ENCODE results near the gene NMRAL1.
A peak's percentile ranks its signal among the peaks of the same experiment; 100 is the strongest.

Gene NMRAL1

DNA sequence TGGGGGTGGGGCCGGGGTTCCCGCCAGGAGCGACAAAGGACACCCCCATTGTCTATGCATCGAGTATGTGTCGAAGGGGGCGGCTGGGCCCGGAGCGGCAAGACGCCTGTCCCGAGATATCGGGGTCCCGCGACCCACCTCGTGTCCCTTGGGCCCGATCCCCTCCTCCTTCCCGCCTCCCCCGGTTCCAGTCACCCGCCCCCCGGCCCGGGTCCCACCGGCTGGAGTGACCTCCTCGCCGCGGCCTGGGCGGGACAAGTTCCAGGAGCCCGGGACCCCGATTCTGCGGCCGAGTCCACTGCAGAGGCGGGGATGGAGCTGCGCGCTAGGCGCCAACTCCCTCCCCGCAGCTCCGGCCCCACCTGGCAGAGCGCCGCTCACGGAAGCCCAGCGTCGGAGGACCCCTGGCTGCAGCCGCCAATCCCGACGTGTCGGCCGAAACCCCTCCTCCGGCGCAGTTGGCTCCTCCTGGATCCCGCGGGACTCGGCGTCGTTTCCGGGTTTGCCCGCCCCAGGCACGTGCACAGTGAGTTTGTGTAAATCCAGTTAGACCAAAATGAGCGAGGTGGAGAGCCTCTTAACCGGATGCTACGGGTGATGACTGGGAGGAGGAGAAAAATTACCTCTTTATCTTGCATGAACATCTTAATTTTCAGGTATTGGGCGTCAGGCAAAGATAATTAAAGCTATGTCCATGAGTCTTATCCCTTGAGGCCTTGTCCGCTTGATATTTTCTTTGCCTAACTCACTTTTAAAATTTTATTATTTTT lies at the start of gene NMRAL1:
TSS of gene NMRAL1 (minus strand) at position 434 of the 770 bp plus-strand sequence. CDS start 493 bp downstream, outside the sequence.
- peak within 1 kb of the TSS; percentile 82 for H3K4me2 ChIP-seq (ENCODE audit: low read length)
- H3K36me3 ChIP-seq (replicated peaks; ENCODE audit: low read depth, low read length) = peaks cover 7% of the 10 kb centered on the region
- TF ChIP-seq, protein P1, sequence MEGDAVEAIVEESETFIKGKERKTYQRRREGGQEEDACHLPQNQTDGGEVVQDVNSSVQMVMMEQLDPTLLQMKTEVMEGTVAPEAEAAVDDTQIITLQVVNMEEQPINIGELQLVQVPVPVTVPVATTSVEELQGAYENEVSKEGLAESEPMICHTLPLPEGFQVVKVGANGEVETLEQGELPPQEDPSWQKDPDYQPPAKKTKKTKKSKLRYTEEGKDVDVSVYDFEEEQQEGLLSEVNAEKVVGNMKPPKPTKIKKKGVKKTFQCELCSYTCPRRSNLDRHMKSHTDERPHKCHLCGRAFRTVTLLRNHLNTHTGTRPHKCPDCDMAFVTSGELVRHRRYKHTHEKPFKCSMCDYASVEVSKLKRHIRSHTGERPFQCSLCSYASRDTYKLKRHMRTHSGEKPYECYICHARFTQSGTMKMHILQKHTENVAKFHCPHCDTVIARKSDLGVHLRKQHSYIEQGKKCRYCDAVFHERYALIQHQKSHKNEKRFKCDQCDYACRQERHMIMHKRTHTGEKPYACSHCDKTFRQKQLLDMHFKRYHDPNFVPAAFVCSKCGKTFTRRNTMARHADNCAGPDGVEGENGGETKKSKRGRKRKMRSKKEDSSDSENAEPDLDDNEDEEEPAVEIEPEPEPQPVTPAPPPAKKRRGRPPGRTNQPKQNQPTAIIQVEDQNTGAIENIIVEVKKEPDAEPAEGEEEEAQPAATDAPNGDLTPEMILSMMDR (IDR thresholded peaks at IDR 0.05; ENCODE audit: low read depth, low read length) = no peak
- no peak for TF ChIP-seq EZH2phosphoT487 (IDR thresholded peaks at IDR 0.05; ENCODE audit: low read depth)
- H2AFZ ChIP-seq (ENCODE audit: low read depth, low read length) = 0 out of 2 replicates have a peak within 1 kb of the TSS, but pooled peaks have one; percentile 60
- H3K27ac ChIP-seq (ENCODE audit: low read length) = peak within 1 kb of the TSS; percentile 71
- H4K20me1 ChIP-seq (ENCODE audit: insufficient read depth, low read length) = no peaks in the 10 kb centered on the region
- peak within 1 kb of the TSS; percentile 85 for H3K9ac ChIP-seq (ENCODE audit: low read length)
- H3K4me1 ChIP-seq (ENCODE audit: low read length) = peaks cover 24% of the 10 kb centered on the region
- no peaks in the 10 kb centered on the region for H3K27me3 ChIP-seq (ENCODE audit: low read depth, low read length)
- H3K9me3 ChIP-seq (ENCODE audit: insufficient read depth, low read length) = no peaks in the 10 kb centered on the region
- peak within 1 kb of the TSS; percentile 83 for H3K4me3 ChIP-seq (ENCODE audit: low read length)
- H3K79me2 ChIP-seq (ENCODE audit: low read length) = peaks cover 57% of the 10 kb centered on the region

DNA sequence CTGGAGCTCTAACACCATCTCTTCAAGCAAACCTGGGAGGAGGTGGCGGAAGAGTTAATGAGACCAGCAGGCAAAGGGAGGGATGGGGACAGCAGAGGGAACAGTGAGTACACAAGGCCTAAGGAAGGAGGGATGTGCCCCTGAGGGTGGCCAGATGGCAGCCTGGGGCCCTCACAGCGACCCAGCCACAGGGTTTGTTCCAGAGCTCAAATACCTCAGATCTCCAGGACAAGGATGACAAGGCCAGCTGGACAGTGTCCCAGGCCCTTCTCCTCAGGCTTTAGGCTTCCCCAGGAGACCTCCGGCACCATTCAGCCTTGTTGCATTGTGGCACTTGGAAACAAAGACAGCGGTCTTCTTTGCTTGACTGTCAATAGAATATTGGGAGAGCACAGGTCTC lies 49.3 kb upstream of the NMRAL1 start:
- no peak for TF ChIP-seq EZH2phosphoT487 (IDR thresholded peaks at IDR 0.05; ENCODE audit: low read depth)
- TF ChIP-seq, protein P1 (IDR thresholded peaks at IDR 0.05; ENCODE audit: low read depth, low read length) = no peak
- Histone ChIP-seq H3K36me3 (replicated peaks; ENCODE audit: low read depth, low read length) (no peaks in the 10 kb centered on the region), H3K4me1 (ENCODE audit: low read length) (peaks cover 7% of the 10 kb centered on the region; the same call in 1 of the 2 replicates), H3K79me2 (ENCODE audit: low read length) (no peaks in the 10 kb centered on the region), H3K27ac (ENCODE audit: low read length) (no peak overlapping the region), H3K9me3 (ENCODE audit: insufficient read depth, low read length) (no peaks in the 10 kb centered on the region), H4K20me1 (ENCODE audit: insufficient read depth, low read length) (no peaks in the 10 kb centered on the region), H2AFZ (ENCODE audit: low read depth, low read length) (no peak overlapping the region), H3K4me3 (ENCODE audit: low read length) (no peak overlapping the region), H3K9ac (ENCODE audit: low read length) (no peak overlapping the region), H3K27me3 (ENCODE audit: low read depth, low read length) (no peaks in the 10 kb centered on the region), H3K4me2 (ENCODE audit: low read length) (no peak overlapping the region)

DNA sequence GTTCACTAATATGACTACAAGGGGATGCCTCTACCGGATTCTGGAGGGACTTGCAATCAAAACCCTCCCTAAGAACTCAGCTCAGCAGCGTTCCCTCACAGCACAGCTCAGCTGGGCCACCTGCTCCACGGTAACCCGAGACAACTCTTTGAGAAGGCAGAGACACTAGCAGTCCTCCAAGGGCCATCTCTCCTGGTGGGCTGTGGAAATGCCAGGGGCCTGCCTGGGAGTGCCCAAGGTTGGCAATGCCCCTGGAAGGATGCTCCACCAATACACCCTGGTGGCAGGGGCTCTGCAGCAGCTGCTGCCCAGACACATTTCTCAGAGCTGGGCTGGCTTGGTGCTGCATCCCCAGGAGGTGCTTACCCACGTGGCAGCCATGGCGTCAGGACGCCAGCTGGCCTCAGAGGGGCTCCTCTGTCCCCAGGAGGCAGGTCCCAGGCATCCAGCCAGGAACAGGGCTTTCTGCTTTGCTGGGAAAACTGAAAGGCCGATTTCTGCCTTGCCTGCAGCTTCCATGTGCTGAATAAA lies 47.7 kb upstream of the NMRAL1 start:
- Histone ChIP-seq H3K27me3 (ENCODE audit: low read depth, low read length) (no peaks in the 10 kb centered on the region), H3K4me1 (ENCODE audit: low read length) (peaks cover 4% of the 10 kb centered on the region; the same call in 1 of the 2 replicates), H3K79me2 (ENCODE audit: low read length) (no peaks in the 10 kb centered on the region), H3K9me3 (ENCODE audit: insufficient read depth, low read length) (no peaks in the 10 kb centered on the region), H3K27ac (ENCODE audit: low read length) (no peak overlapping the region), H3K36me3 (replicated peaks; ENCODE audit: low read depth, low read length) (no peaks in the 10 kb centered on the region), H3K4me3 (ENCODE audit: low read length) (no peak overlapping the region), H4K20me1 (ENCODE audit: insufficient read depth, low read length) (no peaks in the 10 kb centered on the region), H3K9ac (ENCODE audit: low read length) (no peak overlapping the region), H3K4me2 (ENCODE audit: low read length) (no peak overlapping the region), H2AFZ (ENCODE audit: low read depth, low read length) (no peak overlapping the region)
- TF ChIP-seq, protein P1 (IDR thresholded peaks at IDR 0.05; ENCODE audit: low read depth, low read length) = no peak
- TF ChIP-seq EZH2phosphoT487 (IDR thresholded peaks at IDR 0.05; ENCODE audit: low read depth) = no peak

DNA sequence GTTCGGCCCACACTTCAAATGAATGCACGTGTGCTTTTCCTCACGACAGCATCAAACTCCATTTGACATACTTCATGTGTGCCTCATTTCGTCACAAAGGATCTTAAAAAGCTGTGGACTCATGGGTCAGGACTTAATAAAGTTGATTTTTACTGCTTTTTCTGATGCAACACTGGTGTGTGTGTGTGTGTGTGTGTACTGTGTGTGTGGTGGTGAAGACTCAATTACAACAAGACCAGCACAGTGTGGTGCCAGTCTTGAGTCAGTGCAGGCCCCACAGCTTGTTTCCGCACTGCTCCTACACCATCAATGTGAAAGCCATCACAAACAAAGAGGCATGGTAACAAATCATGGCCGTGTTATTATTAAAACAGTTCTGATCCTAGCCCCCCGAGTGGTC lies 46.5 kb upstream of the NMRAL1 start:
- 0 out of 2 replicates have a peak, but pooled peaks cover 2% of the 10 kb centered on the region for H4K20me1 ChIP-seq (ENCODE audit: insufficient read depth, low read length)
- no peaks in the 10 kb centered on the region for H3K9me3 ChIP-seq (ENCODE audit: insufficient read depth, low read length)
- no peaks in the 10 kb centered on the region for H3K36me3 ChIP-seq (replicated peaks; ENCODE audit: low read depth, low read length)
- no peak overlapping the region for H3K27ac ChIP-seq (ENCODE audit: low read length)
- H3K4me2 ChIP-seq (ENCODE audit: low read length) = no peak overlapping the region
- no peaks in the 10 kb centered on the region for H3K27me3 ChIP-seq (ENCODE audit: low read depth, low read length)
- H3K4me3 ChIP-seq (ENCODE audit: low read length) = no peak overlapping the region
- TF ChIP-seq, protein P1 (IDR thresholded peaks at IDR 0.05; ENCODE audit: low read depth, low read length) = no peak
- TF ChIP-seq EZH2phosphoT487 (IDR thresholded peaks at IDR 0.05; ENCODE audit: low read depth) = no peak
- H2AFZ ChIP-seq (ENCODE audit: low read depth, low read length) = no peak overlapping the region
- no peak overlapping the region for H3K9ac ChIP-seq (ENCODE audit: low read length)
- peaks cover 3% of the 10 kb centered on the region for H3K4me1 ChIP-seq (ENCODE audit: low read length)
- H3K79me2 ChIP-seq (ENCODE audit: low read length) = no peaks in the 10 kb centered on the region

All from OCI-LY3 (cell line).